Activated CD4-positive, alpha-beta T cell treated with anti-CD3 and anti-CD28 coated beads for 4 hours (primary cell): ENCODE measurements around the gene PLAGL1.

ENCODE experiments used
- DNase-seq, 2 donors: peaks; one replicate each; pipeline ENCODE4 v3.0.0-alpha.2; 2020

Gene PLAGL1

DNA sequence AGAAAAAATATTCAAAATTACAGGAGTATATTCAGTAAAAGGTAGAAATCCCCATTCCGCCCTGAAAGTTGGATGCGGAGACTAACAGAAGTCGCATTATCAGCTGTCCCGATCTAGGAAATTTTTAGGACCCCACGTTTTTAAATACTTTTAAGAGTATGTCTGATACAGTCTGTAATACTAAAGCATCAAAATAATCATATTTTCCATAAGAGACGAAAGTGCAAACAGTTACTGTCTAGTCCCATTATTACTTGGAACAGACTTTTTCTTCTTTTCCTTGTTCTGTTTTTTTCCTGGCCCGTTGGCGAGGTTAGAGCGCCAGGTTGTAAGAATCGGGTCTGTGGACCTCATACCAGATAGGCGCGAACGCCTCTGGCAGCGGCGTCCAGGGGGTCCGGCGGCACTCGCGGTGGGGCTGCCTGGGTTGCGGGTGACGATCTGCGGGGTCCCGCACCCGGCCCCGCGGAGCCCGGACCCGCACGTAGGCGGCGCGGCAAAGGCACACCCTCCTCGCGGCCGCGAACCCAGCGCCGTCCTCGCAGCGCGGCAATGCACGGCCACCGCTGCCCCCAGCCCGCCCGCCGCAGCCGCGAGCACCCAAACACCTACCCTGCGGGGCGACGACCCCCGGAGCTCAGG, 460 bp downstream of the PLAGL1 start:
- no peak for DNase-seq

DNA sequence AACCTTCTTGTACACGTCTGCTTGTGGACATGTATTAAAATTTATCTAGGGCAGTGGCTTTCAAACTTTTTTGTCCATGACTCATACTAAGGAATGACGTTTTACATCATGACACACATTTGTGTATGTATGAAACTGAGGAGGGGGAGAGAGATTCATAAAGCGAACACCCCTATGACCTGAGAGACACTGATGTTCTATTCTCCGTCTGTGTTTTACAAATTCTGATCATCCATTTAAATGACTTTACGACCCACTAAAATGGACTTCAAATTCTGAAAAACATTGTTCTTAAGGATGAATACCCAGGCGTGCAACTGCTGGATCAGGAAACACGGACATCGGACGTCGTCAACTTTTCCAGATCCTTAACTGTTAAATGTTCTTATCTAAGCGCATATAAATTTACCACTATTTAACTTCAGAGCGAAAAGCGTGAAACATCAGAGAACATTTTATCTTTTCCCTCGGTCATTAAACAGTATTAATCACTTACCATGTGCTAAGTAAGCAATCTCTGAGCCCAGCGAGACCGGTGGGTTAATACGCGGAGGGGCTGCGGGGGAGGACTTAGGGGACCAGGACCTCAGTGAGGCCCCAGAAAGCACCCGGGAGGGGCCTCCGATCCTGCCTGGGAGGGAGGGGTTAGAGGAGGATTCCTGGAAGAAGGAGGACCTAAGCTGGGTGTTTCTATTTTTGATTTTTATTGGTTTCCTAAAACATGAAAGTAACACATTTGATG, 1.2 kb downstream of the PLAGL1 start:
- DNase-seq = no peak

DNA sequence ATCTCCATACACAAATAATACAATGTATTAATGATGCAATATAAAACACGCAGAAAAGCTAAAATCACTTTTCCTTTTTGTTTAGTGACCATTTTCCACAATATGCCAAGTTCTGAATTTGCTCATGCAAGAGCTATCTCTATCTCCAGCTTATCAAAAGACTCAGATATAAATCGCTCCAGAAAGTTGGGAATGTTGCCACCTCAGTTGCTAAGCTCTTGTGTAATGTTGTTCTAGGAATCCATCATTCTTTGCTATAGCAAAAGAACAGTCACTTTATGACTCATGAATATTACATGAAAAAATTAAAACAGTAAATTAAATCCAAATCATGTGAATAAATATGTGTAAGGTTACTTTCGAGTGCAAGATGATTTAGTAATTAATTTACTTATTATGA, 8.7 kb downstream of the PLAGL1 start:
- no peak for DNase-seq

GRCh38 chr6:143998686-143999085, 9.4 kb downstream of the PLAGL1 start:
- DNase-seq = no peak

- no peak for DNase-seq
These were observed 14.0 kb downstream of the PLAGL1 start for GRCh38 chr6:143993965-143994646.

GRCh38 chr6:143992285-143992684, 15.8 kb downstream of the PLAGL1 start:
- no peak for DNase-seq

DNA sequence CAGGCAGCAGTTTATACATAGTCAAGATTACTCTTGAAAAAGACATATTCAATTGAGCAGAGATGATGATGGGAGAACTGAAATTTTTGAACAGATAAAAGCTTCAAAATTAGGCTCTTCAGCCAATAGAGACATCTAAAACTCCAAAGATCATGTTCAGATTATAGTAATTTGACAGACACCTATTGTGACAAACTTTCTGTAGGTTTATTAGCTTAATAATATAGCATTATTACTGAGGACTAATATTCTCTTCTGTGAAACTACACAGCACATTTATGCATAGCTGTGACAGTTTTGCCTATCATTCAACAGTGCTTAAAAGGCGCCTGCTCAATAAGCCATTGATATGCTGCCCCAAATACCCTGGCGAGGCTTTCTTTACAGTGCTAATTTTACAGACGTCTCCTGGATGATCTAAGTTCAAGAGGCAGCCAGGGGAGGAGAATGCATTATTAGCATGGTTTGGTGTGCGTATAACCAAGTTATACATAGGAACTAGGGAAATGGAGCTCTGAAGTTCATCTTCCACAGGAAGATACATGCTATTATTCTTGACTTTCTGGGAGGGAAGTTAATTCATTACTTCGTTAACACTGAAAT, 21.5 kb downstream of the PLAGL1 start:
- no peak for DNase-seq

DNA sequence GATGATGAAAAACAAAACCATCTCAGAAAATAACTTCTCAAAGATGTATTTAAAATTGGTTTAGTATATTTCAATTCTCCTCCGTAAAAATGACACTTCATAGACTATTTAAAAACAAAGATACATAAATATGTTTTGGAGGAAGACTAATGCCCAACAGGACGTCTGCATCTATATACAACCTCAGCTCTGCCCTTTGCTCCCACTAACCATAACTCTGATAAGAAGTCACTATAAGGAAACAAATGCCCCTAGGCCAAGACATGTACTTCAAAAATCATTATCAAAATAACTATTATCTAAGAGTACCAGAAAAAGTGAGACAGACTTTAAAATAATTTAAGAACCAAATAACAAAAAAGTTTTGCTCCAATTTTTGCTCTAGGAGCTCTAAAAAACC, 23.4 kb downstream of the PLAGL1 start:
- DNase-seq = no peak

GRCh38 chr6:143982968-143983367, 25.1 kb downstream of the PLAGL1 start:
- no peak for DNase-seq

- no peak for DNase-seq
These were observed 27.1 kb downstream of the PLAGL1 start for GRCh38 chr6:143980921-143981320.

DNA sequence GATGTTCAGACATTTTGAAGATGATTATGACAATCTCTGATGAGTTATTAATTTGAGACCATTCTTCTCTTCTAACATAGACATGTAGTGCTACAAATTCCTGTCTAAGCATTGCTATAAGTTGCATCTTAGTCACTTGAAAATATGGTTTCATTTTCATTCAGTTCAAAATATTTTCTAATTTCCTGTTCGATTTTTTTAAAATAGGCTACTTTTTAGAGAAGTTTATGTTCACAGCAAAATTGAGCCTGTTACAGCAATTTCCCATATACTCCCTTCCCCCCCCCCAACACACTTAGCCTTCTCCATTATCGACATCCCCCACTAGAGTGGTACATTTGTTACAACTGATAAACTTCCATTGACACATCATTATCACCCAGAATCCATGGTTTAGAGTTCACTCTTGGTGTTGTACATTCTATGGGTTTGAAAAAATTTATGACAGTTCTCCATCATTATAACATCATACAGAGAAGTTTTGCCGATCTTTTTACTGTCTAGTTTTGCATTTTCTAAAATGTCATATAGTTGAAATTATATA, 31.2 kb downstream of the PLAGL1 start:
- DNase-seq = no peak

DNA sequence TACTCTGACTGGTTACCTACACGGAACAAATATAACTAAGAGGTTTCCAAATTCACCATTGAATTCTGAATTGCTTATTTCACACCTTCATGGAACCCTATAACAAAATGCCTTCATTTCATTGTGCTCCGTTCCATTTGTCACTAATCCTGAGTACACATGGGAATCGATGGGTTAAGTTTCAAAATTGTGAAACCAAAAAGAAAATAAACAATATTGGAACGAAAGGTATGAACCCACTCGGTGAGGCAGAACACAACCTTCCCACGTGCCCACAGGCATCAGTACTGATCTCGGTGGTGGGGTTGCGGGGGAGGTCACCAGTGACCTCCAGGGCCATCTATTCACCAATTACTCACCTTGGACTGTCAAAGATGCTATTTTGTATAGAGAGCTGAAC, 34.0 kb downstream of the PLAGL1 start:
- no peak for DNase-seq

DNA sequence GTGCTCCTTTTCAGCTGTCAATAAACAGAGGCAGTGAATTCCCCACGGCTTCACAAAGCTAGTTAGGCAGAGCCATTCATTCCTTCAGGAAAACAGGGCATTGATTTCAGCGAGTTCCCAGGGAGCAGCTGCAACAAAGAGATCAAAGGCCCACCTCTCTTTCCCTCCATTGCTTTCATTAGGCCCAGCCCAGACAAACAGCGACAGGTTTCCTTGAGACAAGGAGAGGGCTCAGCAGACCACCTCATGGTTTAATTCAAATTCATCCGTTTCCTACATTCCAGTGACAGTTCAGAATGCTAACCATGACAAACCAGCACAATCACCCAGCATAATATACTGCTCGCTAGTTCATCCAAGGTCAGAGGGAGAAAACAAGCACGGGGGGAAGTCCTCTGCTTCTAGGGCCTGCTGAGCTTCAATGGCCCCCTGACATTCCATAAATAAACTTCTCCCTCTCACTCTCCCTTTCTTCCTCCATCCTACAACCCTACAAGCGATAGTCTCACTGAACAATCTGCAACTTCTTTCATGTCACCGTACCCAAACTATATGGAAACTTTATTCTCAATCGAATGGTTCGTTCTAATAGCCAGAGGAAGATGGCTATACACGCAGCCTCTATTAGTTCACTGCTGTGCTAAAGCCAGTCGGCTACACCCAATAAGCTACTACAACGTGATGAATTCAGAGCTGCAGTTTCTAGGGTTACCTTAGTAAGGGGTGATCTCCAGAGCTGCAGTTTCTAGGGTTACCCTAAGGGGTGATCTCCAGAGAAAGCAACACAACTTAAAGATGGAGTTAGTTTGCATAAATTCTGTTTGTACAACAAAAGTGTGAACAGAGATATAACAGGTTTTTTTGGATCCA, 34.7 kb downstream of the PLAGL1 start:
- DNase-seq = no peak

DNA sequence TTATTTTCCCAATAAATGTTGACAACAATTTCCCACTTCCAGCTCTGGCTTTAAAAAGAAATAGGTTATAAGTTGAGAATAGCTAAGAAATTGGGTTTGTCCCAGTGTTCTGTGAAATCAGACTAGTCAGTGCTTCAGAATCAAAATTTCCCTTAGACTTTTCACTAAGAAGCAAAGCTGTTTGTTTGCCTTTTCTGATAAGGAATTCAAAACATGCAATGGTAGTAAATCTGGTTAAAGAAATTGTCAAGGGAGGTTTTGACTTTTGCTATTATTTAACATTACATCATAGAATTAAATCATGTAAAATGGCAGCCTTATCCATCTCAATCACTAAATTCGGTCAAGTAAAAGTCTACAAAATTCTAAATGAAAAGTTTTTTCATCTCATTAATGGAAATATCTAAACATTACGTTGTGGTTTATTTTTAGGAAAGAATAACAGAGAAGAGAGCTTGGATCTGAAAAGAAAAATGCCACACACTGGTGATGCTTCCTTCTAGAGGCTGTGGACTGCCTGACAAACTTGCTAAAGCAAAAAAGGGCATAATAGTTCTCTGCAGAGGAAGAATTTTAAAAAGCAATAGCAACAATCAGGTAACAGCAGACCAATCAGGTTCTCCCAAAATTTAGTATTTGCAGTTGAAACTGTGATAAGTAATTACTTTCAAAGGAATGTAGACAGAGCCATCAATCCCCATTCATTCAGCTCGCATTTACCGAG, 36.4 kb downstream of the PLAGL1 start:
- no peak for DNase-seq

DNA sequence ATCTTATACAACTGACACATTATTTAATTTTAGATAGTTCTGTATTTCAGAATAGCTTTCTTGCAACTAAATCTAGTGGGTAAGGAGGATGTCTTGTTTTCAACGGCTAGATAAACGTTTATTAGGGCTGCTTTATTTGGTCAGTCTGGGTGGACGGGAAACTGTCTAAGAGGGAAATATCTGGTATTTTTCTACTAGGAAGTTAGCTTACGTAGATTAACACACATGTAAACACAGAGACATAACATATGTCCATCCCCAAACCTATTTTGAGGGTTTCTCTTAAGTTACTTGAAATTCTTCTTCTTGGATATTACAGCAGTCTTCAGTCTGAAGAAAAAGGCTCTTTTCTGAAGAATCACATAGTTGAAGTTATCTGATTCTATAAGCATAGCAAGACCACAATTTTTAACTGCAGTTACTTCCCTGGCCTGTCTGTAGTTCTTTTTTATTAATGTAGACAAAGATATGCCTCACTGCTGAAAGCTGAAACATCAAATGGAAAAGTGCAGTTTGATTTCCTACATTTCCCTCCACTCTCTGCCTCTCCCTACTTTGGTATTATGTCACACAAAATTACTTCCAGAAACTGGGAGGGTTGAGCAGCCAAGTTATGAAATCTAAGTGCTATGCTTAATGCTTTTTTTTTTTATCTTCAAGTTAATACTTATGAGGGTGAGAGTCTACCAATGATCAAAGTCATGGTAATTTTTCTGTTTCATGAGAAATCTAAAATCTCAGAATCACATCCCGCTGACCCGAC, 37.4 kb downstream of the PLAGL1 start:
- no peak for DNase-seq

DNA sequence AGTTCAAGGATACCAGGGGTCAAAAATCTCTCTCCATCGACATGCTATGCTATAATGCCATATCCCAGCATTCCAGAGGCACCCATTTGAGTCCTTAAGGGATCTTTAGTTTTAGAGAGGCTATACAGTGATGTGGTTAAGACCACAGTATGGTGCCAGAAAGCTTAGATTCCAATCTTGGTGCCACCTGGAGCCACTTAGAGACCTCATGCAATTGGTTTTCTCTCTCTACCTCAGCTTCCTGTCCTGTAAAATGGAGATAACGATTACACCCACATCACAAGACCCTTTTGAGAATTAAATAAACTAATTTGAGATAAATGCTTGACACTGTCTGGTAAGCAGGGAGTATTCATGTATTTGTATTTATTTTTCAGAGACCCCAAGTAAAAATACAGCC, 39.0 kb downstream of the PLAGL1 start:
- DNase-seq = no peak

GRCh38 chr6:143967706-143968376, 40.2 kb downstream of the PLAGL1 start:
- no peak for DNase-seq

DNA sequence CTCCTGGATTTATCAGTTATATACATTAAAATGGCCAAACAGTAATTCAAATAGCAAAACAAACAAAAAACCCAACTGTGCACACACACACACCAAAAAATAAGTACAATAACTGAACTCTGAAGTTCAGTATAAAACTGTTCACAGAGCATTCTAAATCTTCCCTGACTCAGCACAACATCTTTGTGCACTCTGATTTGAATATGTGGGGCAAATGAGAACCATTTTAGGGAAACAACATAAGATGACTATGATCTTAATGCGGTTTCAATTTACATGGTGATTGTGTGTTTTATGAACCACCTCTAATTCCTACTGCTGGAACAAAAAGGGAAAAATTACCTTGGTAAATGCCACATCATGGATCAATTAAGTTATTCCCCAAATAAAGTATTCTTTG, 41.7 kb downstream of the PLAGL1 start:
- no peak for DNase-seq

DNA sequence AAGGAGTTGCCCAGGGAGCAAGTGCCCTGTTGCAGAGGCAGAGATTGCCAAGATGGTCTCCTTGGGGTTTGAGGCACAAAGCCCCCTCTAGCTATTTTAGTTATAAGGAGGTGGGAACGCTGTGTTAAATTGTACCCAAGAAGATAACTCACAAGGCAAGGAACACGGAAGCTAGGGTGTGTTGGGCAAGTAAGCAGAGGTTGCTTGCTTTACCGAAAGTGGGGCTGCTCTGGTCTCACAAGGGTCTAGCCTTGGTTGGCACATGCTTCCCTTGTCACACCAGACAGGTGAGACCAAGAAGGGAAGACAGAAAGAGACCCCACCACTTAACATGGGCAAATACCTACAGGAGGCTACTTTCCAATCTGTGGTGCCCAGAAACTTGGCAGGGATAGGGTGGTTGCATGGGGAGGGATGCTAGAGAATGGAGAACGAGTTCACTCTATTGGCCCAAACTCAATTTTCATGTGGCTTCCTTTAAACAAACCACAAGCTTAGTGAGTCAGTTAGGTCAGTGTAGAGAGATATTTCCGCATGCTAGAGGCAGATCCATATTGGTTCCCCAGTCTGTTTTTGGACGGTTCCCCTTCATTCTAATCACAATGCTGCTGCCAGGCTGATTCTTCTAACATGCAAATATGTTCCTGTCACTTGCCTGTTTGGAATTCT, 42.4 kb downstream of the PLAGL1 start:
- DNase-seq = no peak

DNA sequence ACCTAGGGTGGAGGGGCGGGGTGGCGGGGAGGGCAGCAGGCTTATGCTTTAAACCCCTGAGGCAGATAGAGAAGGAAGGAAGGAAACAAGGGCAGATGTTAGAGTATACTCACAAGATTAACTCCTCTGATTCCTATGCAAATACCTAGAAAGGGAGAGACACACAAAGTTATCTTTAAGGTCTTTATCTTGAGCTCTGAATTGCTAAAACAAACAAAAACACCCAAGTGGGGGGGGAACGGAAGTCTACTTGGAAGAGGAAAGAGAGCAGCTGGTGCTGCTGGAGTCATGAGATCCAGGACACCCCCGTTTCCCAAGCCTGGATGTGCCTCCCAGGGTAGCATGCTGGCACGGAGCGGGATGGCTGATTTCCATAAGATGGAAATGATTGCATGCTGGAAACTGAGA, 43.4 kb downstream of the PLAGL1 start:
- DNase-seq = no peak
